K562 (cell line): ENCODE measurements around the gene ZDHHC1. TPM values are rescaled to one million over a fixed set of nuclear protein-coding genes. Genes with fewer than 3 reads are reported as not detected.

Experiments used
- ATAC-seq: fragments of 200-7000 bp; cut with Tn5 transposase; 3 replicates; pipeline ENCODE4 v1.9.1; 2020; ENCODE audit warnings: moderate library complexity
- BruUV-seq: library from RNA; stranded (reverse); fragments of 400-500 nt; replicated peaks from 2 replicates; lab custom pipeline; 2021; lab: Mats Ljungman, UMichigan
- CTCF ChIA-PET: fragments of 300-600 bp; formaldehyde crosslinking; extraction: SDS; loops from one replicate; lab custom pipeline; 2021; ENCODE audit warnings: low intra/inter-chr PET ratio; lab: Yijun Ruan, JAX
- POLR2A ChIA-PET: fragments of 300-600, 350-650 bp; sonication (Branson Sonifier 250); formaldehyde crosslinking; extraction: SDS; loops from one replicate; lab custom pipeline; 2021; ENCODE audit warnings: antibody characterized with exemption, inconsistent platforms; lab: Yijun Ruan, JAX
- DNase-seq, 4 experiments: peaks; one replicate each; pipeline versions ENCODE4 v3.0.0 to v3.0.0-alpha.2; 2011 to 2018; ENCODE audit warnings: low spot score in 3 of 4, mixed read lengths in 3 of 4; ENCODE audit errors: extremely low read depth in 1 of 4
- FAIRE-seq: peaks from 2 replicates; lab custom pipeline; 2011; peaks lifted over from hg19 to GRCh38; lab: Jason Lieb, UNC
- H2AFZ ChIP-seq: 2 replicates; pipeline ENCODE4 v1.6.0; 2011; ENCODE audit warnings: low read depth, low read length, control low read depth, inconsistent platforms
- H3K27ac ChIP-seq: fragments of 200-600 bp; 3 replicates; pipeline ENCODE4 v1.8.0; 2011; ENCODE audit warnings: low read depth, mild to moderate bottlenecking, control low read depth, inconsistent platforms, low read length, moderate library complexity, mixed read lengths; ENCODE audit errors: extremely low read depth
- H3K27me3 ChIP-seq, 2 experiments: fragments of 300-600 bp in 1 of 2; 2 replicates in 1 of 2; 3 replicates in 1 of 2; pipeline versions ENCODE4 v1.6.0 to v1.8.0; 2011; ENCODE audit warnings: inconsistent platforms in 2 of 2, low read length in 2 of 2, mild to moderate bottlenecking in 1 of 2, mixed read lengths in 1 of 2, moderate library complexity in 1 of 2; ENCODE audit not compliant: control insufficient read depth in 2 of 2, insufficient read depth in 2 of 2
- H3K36me3 ChIP-seq: fragments of 300-600 bp; 3 replicates; pipeline ENCODE4 v1.8.0; 2011; ENCODE audit warnings: mild to moderate bottlenecking, low read length, inconsistent platforms; ENCODE audit not compliant: control insufficient read depth, insufficient read depth
- H3K4me1 ChIP-seq, 2 experiments: fragments of 200-600 bp in 1 of 2; replicated peaks in 1 of 2; 2 replicates in 1 of 2; 3 replicates in 1 of 2; pipeline versions ENCODE4 v1.5.1 to v1.8.0; 2011; ENCODE audit warnings: inconsistent platforms in 2 of 2, low read length in 2 of 2, mild to moderate bottlenecking in 1 of 2, mixed read lengths in 1 of 2, moderate library complexity in 1 of 2; ENCODE audit not compliant: control insufficient read depth in 2 of 2, insufficient read depth in 2 of 2
- H3K4me2 ChIP-seq: 2 replicates; pipeline ENCODE4 v1.6.1; 2011; ENCODE audit warnings: low read length, control low read depth, inconsistent platforms, mixed read lengths; ENCODE audit not compliant: insufficient read depth
- H3K4me3 ChIP-seq: fragments of 200-600 bp; sonication (generic), shearing (Covaris generic); 2 replicates; pipeline ENCODE4 v1.5.1; 2016; ENCODE audit warnings: control low read depth, inconsistent platforms
- H3K79me2 ChIP-seq: fragments of 200-600 bp; 3 replicates; pipeline ENCODE4 v1.8.0; 2011; ENCODE audit warnings: low read length, inconsistent platforms; ENCODE audit not compliant: control insufficient read depth, insufficient read depth
- H3K9ac ChIP-seq, 2 experiments: 2 replicates each; pipeline versions ENCODE4 v1.6.0 to v1.6.1; 2011; ENCODE audit warnings: low read depth in 2 of 2, low read length in 2 of 2, control low read depth in 1 of 2, inconsistent platforms in 1 of 2, mild to moderate bottlenecking in 1 of 2, mixed read lengths in 1 of 2; ENCODE audit not compliant: insufficient read depth in 1 of 2
- H3K9me1 ChIP-seq: one replicate; pipeline ENCODE4 v1.6.0; 2011; ENCODE audit warnings: inconsistent platforms, mild to moderate bottlenecking, low read length, moderate library complexity; ENCODE audit not compliant: control insufficient read depth, insufficient read depth
- H3K9me3 ChIP-seq: replicated peaks from 2 replicates; pipeline ENCODE4 v1.5.1; 2011; ENCODE audit warnings: low read depth, low read length, inconsistent platforms; ENCODE audit not compliant: control insufficient read depth, insufficient read depth
- H4K20me1 ChIP-seq: replicated peaks from 2 replicates; pipeline ENCODE4 v1.6.1; 2011; ENCODE audit warnings: low read length, inconsistent platforms, mixed read lengths; ENCODE audit not compliant: control insufficient read depth, insufficient read depth
- MXI1 ChIP-seq: IDR thresholded peaks from 2 replicates; pipeline ENCODE4 v1.6.1; 2011; ENCODE audit warnings: low read depth, mild to moderate bottlenecking, improper control_type of control experiment, low read length
- TAL1 ChIP-seq: fragments of 450-650 bp; IDR thresholded peaks from 2 replicates; pipeline ENCODE4 v1.6.1; 2016; ENCODE audit warnings: mild to moderate bottlenecking
- ZFPM2 ChIP-seq: fragments of 250-450 bp; sonication (Bioruptor Pico); IDR thresholded peaks from 2 replicates; pipeline ENCODE4 v1.5.1; 2022; ENCODE audit warnings: mild to moderate bottlenecking
- ZNF699 ChIP-seq: fragments of 250-450 bp; sonication (Bioruptor Pico); IDR thresholded peaks from 2 replicates; pipeline ENCODE4 v1.8.0; 2021; ENCODE audit warnings: mild to moderate bottlenecking, moderate library complexity; ENCODE audit not compliant: insufficient replicate concordance
- WGBS: fragments of 100-300 bp; shearing (Covaris generic); methylation state at CpG from one replicate; pipeline ENCODE4 v1.1.6; 2016; ENCODE audit warnings: low coverage, mixed read lengths; ENCODE audit not compliant: insufficient coverage; ENCODE audit errors: missing lambda C conversion rate; 5-methylcytosine and 5-hydroxymethylcytosine counted together
- in situ Hi-C: fragments of 300-500 bp; cut with MboI; formaldehyde crosslinking; loops from 4 replicates; pipeline ENCODE4 v1.15.0; 2018; ENCODE audit warnings: inconsistent platforms, mixed read lengths
- intact Hi-C: fragments of 100-400 bp; cut with micrococcal nuclease; formaldehyde crosslinking; loops from 2 replicates; pipeline ENCODE4 v1.14.2; 2022
- polyA plus RNA-seq, 8 experiments: library from polyadenylated mRNA; depleted of rRNA in 4 of 8; stranded (reverse) in 5 of 8; unstranded in 3 of 8; fragments of >200 nt; fragmentation: Nextera tagmentation in 2 of 8; fragmentation: Illumina TruSeq in 1 of 8; extraction: Ambion mirVana in 2 of 8; extraction: Trizol in 1 of 8; gene quantifications; 2 replicates each; pipeline versions ENCODE4 v1.2.1 to v1.2.3, GENCODE V29; 2011 to 2014; ENCODE audit warnings: inconsistent platforms in 1 of 8, missing spikeins in 1 of 8
- total RNA-seq, 7 experiments: library from RNA; depleted of rRNA in 6 of 7; stranded (reverse); fragments of >200 nt in 6 of 7; fragmentation: Illumina TruSeq in 2 of 7; extraction: Trizol in 2 of 7; gene quantifications; 2 replicates each; pipeline versions ENCODE4 v1.2.1 to v1.2.3, GENCODE V29; 2011 to 2021; ENCODE audit warnings: low replicate concordance in 1 of 7
- TF ChIP-seq, protein P1 (sequence below): fragments of 250-450 bp; sonication (Bioruptor Pico); IDR thresholded peaks from 2 replicates; pipeline ENCODE4 v1.5.0; 2021; ENCODE audit warnings: mild to moderate bottlenecking, borderline replicate concordance
- TF ChIP-seq, protein P2 (sequence below): fragments of 250-450 bp; sonication (Bioruptor Pico); IDR thresholded peaks from 2 replicates; pipeline ENCODE4 v1.8.0; 2022; ENCODE audit warnings: moderate library complexity, mild to moderate bottlenecking, inconsistent platforms
- TF ChIP-seq, protein P3 (sequence below): fragments of 200-800 bp; sonication (Bioruptor generic); IDR thresholded peaks from 2 replicates; pipeline ENCODE4 v1.6.1; 2017; ENCODE audit warnings: missing genetic modification characterization, missing compliant biosample characterization

Gene ZDHHC1
- total and polyA plus RNA-seq, 9 of the 15 experiments (the other 6 are each of a cell fraction or from before 2014, with no cell fraction given), result 0.06 to 0.77 (median 0.25) TPM; not detected in 4

DNA sequence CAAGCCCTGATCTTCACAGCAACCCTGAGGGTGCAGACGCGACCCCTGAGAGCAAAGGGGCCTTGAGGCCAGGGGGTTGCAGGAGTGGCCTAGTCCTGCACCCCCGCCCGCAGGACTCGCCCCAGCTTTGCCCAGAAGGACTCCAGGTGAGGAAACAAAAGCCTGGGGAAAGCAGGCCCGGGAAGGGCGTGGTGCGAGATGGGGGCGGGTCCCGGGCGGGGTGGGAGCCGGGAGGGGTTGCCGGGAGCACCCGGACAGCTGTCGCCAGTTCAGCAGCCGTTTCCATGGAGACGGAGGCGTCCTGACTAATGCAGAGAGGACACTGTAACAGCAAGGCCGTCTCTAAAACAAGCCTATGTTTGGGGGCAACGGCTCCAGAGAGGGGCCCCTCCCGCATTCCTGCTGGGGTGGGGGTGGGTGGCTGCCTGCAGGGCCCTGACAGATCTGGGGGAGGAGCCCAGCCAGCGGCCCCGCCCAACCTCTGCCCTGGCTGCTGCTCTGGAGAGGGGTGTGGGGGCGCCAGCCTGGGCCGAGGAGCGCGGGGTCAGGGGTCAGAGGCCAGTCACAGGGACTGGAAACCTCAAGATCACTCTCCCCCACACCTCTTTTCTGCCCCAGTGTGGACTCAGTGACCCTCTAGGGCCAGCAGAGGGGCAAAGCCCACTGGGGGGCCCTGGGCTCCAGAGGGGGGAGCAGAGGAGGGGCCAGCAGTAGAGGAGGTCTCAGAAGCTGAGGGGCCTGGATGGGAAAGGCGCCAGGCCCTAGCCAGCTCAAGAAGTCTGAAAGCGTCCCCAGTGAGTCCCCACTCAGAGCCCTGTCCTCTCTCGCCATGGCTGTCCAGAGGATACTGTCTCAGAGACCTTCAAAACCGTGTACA, 19.9 kb downstream of the ZDHHC1 start:
- peaks cover 19 to 93% of the 10 kb centered on the region in 2 experiments for H3K4me1 ChIP-seq
- no peaks in the 10 kb centered on the region for H3K9me3 ChIP-seq
- H3K27me3 ChIP-seq, result peaks cover 0 to 22% of the 10 kb centered on the region in 2 experiments; a peak in 2 of 5 replicates
- H3K36me3 ChIP-seq, result no peaks in the 10 kb centered on the region
- peak overlapping the region; percentile 76 for H2AFZ ChIP-seq
- no peaks in the 10 kb centered on the region for H3K9me1 ChIP-seq
- DNase-seq (peak; percentile 92 to 94 (median 93)), FAIRE-seq (peak; percentile 80), ATAC-seq (peak; percentile 79)
- in situ Hi-C loops (no loop called here), intact Hi-C loops (loop anchor here (5.0 to 10.0 kb wide), 2 partner anchors 52 to 134 kb away; no protein-coding TSS in a partner anchor)
- no peaks in the 10 kb centered on the region for H3K79me2 ChIP-seq
- no peaks in the 10 kb centered on the region for H4K20me1 ChIP-seq
- H3K4me3 ChIP-seq, result peak overlapping the region; percentile 23; the same call in 1 of the 2 replicates
- H3K27ac ChIP-seq, result peak overlapping the region; percentile 2; the same call in 1 of the 3 replicates
- 12% methylated on average over 19 of the region's 31 CpGs for WGBS
- peak overlapping the region in 1 of 2 experiments; percentile 87; a peak in 3 of 4 replicates for H3K9ac ChIP-seq
- H3K4me2 ChIP-seq, result peak overlapping the region; percentile 59
- POLR2A ChIA-PET, result no interaction called here
- BruUV-seq, result no TSS peak
- CTCF ChIA-PET, result no interaction called here
- TF ChIP-seq, protein P1, sequence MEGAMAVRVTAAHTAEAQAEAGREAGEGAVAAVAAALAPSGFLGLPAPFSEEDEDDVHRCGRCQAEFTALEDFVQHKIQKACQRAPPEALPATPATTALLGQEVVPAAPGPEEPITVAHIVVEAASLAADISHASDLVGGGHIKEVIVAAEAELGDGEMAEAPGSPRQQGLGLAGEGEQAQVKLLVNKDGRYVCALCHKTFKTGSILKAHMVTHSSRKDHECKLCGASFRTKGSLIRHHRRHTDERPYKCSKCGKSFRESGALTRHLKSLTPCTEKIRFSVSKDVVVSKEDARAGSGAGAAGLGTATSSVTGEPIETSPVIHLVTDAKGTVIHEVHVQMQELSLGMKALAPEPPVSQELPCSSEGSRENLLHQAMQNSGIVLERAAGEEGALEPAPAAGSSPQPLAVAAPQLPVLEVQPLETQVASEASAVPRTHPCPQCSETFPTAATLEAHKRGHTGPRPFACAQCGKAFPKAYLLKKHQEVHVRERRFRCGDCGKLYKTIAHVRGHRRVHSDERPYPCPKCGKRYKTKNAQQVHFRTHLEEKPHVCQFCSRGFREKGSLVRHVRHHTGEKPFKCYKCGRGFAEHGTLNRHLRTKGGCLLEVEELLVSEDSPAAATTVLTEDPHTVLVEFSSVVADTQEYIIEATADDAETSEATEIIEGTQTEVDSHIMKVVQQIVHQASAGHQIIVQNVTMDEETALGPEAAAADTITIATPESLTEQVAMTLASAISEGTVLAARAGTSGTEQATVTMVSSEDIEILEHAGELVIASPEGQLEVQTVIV, result no peak
- TF ChIP-seq, protein P2, sequence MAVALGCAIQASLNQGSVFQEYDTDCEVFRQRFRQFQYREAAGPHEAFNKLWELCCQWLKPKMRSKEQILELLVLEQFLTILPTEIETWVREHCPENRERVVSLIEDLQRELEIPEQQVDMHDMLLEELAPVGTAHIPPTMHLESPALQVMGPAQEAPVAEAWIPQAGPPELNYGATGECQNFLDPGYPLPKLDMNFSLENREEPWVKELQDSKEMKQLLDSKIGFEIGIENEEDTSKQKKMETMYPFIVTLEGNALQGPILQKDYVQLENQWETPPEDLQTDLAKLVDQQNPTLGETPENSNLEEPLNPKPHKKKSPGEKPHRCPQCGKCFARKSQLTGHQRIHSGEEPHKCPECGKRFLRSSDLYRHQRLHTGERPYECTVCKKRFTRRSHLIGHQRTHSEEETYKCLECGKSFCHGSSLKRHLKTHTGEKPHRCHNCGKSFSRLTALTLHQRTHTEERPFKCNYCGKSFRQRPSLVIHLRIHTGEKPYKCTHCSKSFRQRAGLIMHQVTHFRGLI (CRISPR knock-in tag), result no peak
- no peak for TF ChIP-seq TAL1
- TF ChIP-seq MXI1, result peak; percentile 77
- TF ChIP-seq ZNF699 (CRISPR knock-in tag), result no peak
- TF ChIP-seq, protein P3, sequence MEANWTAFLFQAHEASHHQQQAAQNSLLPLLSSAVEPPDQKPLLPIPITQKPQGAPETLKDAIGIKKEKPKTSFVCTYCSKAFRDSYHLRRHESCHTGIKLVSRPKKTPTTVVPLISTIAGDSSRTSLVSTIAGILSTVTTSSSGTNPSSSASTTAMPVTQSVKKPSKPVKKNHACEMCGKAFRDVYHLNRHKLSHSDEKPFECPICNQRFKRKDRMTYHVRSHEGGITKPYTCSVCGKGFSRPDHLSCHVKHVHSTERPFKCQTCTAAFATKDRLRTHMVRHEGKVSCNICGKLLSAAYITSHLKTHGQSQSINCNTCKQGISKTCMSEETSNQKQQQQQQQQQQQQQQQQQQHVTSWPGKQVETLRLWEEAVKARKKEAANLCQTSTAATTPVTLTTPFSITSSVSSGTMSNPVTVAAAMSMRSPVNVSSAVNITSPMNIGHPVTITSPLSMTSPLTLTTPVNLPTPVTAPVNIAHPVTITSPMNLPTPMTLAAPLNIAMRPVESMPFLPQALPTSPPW (CRISPR knock-in tag), result peak; percentile 77
- no peak for TF ChIP-seq ZFPM2 (CRISPR knock-in tag)
